HepG2 (cell line): ENCODE results near the gene NEK7. TPM values are rescaled to one million over a fixed set of nuclear protein-coding genes. Genes with fewer than 3 reads are reported as not detected.

Experiments used
- CHD4 ChIP-seq: fragments of 200-600 bp; sonication (generic); IDR thresholded peaks from 2 replicates; pipeline ENCODE4 v1.7.0; 2017; ENCODE audit warnings: mild to moderate bottlenecking, low read length, borderline replicate concordance
- ELK4 ChIP-seq: sonication (generic); formaldehyde crosslinking; IDR thresholded peaks from 2 replicates; pipeline ENCODE4 v1.9.0; 2021; ENCODE audit warnings: missing genetic modification reagents, borderline replicate concordance
- ETV5 ChIP-seq: IDR thresholded peaks from 2 replicates; pipeline ENCODE4 v1.6.1; 2018; ENCODE audit warnings: missing biosample characterization, missing genetic modification reagents, inconsistent platforms, borderline replicate concordance
- FOXO1 ChIP-seq: sonication (generic); formaldehyde crosslinking; IDR thresholded peaks from 2 replicates; pipeline ENCODE4 v1.4.0; 2020; ENCODE audit warnings: missing genetic modification reagents
- GMEB2 ChIP-seq: IDR thresholded peaks from 2 replicates; pipeline ENCODE4 v1.6.1; 2016; ENCODE audit warnings: missing biosample characterization, missing genetic modification reagents, low read depth
- HDAC2 ChIP-seq: sonication (generic); formaldehyde crosslinking; IDR thresholded peaks from 2 replicates; pipeline ENCODE4 v1.4.0; 2020; ENCODE audit warnings: missing genetic modification reagents
- KDM6A ChIP-seq: IDR thresholded peaks from 2 replicates; pipeline ENCODE4 v1.6.1; 2016; ENCODE audit warnings: low read depth
- MYPOP ChIP-seq: sonication (generic); formaldehyde crosslinking; IDR thresholded peaks from 2 replicates; pipeline ENCODE4 v1.8.1; 2023; ENCODE audit warnings: mild to moderate bottlenecking, moderate library complexity, missing genetic modification reagents
- NCOA1 ChIP-seq: sonication (generic); formaldehyde crosslinking; IDR thresholded peaks from 2 replicates; pipeline ENCODE4 v1.9.0; 2021; ENCODE audit warnings: missing genetic modification reagents
- NFATC3 ChIP-seq: sonication (generic); formaldehyde crosslinking; IDR thresholded peaks from 2 replicates; pipeline ENCODE4 v1.5.1; 2020; ENCODE audit warnings: mild to moderate bottlenecking, missing genetic modification reagents
- NFKB2 ChIP-seq: sonication (generic); formaldehyde crosslinking; IDR thresholded peaks from 2 replicates; pipeline ENCODE4 v1.4.0; 2020; ENCODE audit warnings: missing genetic modification reagents, borderline replicate concordance
- PPARG ChIP-seq: conservative IDR thresholded peaks from 2 replicates; pipeline ENCODE4 v1.6.1; 2016; ENCODE audit warnings: missing biosample characterization, missing genetic modification reagents
- SP2 ChIP-seq: sonication (generic); formaldehyde crosslinking; IDR thresholded peaks from 2 replicates; pipeline ENCODE4 v1.5.1; 2020; ENCODE audit warnings: mild to moderate bottlenecking, missing genetic modification reagents
- STAT6 ChIP-seq: sonication (generic); formaldehyde crosslinking; IDR thresholded peaks from 2 replicates; pipeline ENCODE4 v1.4.0; 2020; ENCODE audit warnings: missing genetic modification reagents, mild to moderate bottlenecking, borderline replicate concordance
- TBL1XR1 ChIP-seq: fragments of 150-350 bp; IDR thresholded peaks from 2 replicates; pipeline ENCODE4 v1.6.1; 2014; ENCODE audit warnings: borderline replicate concordance, low read length; ENCODE audit not compliant: partially characterized antibody
- TP53 ChIP-seq: sonication (generic); formaldehyde crosslinking; conservative IDR thresholded peaks from 2 replicates; pipeline ENCODE4 v1.4.0; 2020; ENCODE audit warnings: missing genetic modification reagents
- XRCC5 ChIP-seq: fragments of 200-400 bp; formaldehyde crosslinking; optimal IDR thresholded peaks from 2 replicates; pipeline ENCODE3; 2017; ENCODE audit warnings: mild to moderate bottlenecking, low read length
- ZFP36L1 ChIP-seq: sonication (generic); formaldehyde crosslinking; IDR thresholded peaks from 2 replicates; pipeline ENCODE4 v1.8.0; 2022; ENCODE audit warnings: mild to moderate bottlenecking, missing genetic modification reagents, moderate library complexity
- ZFYVE20 ChIP-seq: sonication (generic); formaldehyde crosslinking; IDR thresholded peaks from 2 replicates; pipeline ENCODE4 v1.8.0; 2023; ENCODE audit warnings: low read depth, mild to moderate bottlenecking, moderate library complexity, missing genetic modification reagents, borderline replicate concordance
- ZNF362 ChIP-seq: sonication (generic); formaldehyde crosslinking; IDR thresholded peaks from 2 replicates; pipeline ENCODE4 v1.4.0; 2020; ENCODE audit warnings: missing genetic modification reagents, mild to moderate bottlenecking, borderline replicate concordance
- ZNF567 ChIP-seq: sonication (generic); formaldehyde crosslinking; IDR thresholded peaks from 2 replicates; pipeline ENCODE4 v1.8.1; 2023; ENCODE audit warnings: mild to moderate bottlenecking, missing genetic modification reagents, borderline replicate concordance
- ZNF737 ChIP-seq: sonication (generic); formaldehyde crosslinking; IDR thresholded peaks from 2 replicates; pipeline ENCODE4 v1.5.0; 2020; ENCODE audit warnings: missing genetic modification reagents, mild to moderate bottlenecking, borderline replicate concordance
- ZNF768 ChIP-seq: sonication (generic); formaldehyde crosslinking; IDR thresholded peaks from 2 replicates; pipeline ENCODE4 v1.4.0; 2020; ENCODE audit warnings: missing genetic modification reagents
- polyA plus RNA-seq, 8 experiments: library from polyadenylated mRNA; depleted of rRNA in 3 of 8; stranded (reverse) in 7 of 8; unstranded in 1 of 8; fragments of >200 nt; fragmentation: Illumina TruSeq in 4 of 8; extraction: Trizol in 4 of 8; gene quantifications; 2 replicates each; pipeline versions ENCODE4 v1.2.1 to v1.2.3, GENCODE V29; 2011 to 2016; ENCODE audit warnings: low read depth in 4 of 8, missing spikeins in 1 of 8, mixed read lengths in 1 of 8; ENCODE audit not compliant: insufficient read depth in 1 of 8
- total RNA-seq, 5 experiments: library from RNA; depleted of rRNA; stranded (reverse); fragments of >200 nt; fragmentation: Illumina TruSeq; extraction: Trizol; gene quantifications; 2 replicates each; pipeline ENCODE4 v1.2.3, GENCODE V29; 2016; ENCODE audit warnings: low read depth in 1 of 5

The NEK7 gene
- total and polyA plus RNA-seq, 2 of the 13 experiments (the other 11 are each of a cell fraction or from before 2014, with no cell fraction given), result 18.1 to 19.2 TPM

GRCh38 chr1:198156745-198157240, at the start of gene NEK7 (continued):
- 0 out of 2 replicates have a peak, but pooled peaks have one; percentile 1 for TF ChIP-seq ZNF362 (CRISPR knock-in tag)
- TF ChIP-seq CHD4, result no peak
- TF ChIP-seq TBL1XR1, result no peak
- peak; percentile 44; the same call in 1 of the 2 replicates for TF ChIP-seq ZNF768 (CRISPR knock-in tag)
- no peak for TF ChIP-seq KDM6A (CRISPR knock-in tag)
- TF ChIP-seq SP2, result no peak
- 0 out of 2 replicates have a peak, but pooled peaks have one; percentile 17 for TF ChIP-seq NCOA1 (CRISPR knock-in tag)
- TF ChIP-seq ZNF737 (CRISPR knock-in tag), result no peak
- no peak for TF ChIP-seq PPARG (CRISPR knock-in tag)
- no peak for TF ChIP-seq GMEB2 (CRISPR knock-in tag)
- peak; percentile 89 for TF ChIP-seq FOXO1 (CRISPR knock-in tag)
- 0 out of 2 replicates have a peak, but pooled peaks have one; percentile 53 for TF ChIP-seq ZNF567 (CRISPR knock-in tag)
- peak; percentile 49; the same call in 1 of the 2 replicates for TF ChIP-seq ETV5 (CRISPR knock-in tag)
- TF ChIP-seq XRCC5, result no peak
- TF ChIP-seq HDAC2 (CRISPR knock-in tag), result 0 out of 2 replicates have a peak, but pooled peaks have one; percentile 35
- no peak for TF ChIP-seq ZFYVE20 (CRISPR knock-in tag)
- TF ChIP-seq STAT6 (CRISPR knock-in tag), result no peak
- no peak for TF ChIP-seq ELK4 (CRISPR knock-in tag)
- peak; percentile 58 for TF ChIP-seq MYPOP
- TF ChIP-seq NFATC3 (CRISPR knock-in tag), result peak; percentile 37; the same call in 1 of the 2 replicates
- TF ChIP-seq ZFP36L1 (CRISPR knock-in tag), result no peak
- 0 out of 2 replicates have a peak, but pooled peaks have one; percentile 7 for TF ChIP-seq NFKB2
- no peak for TF ChIP-seq TP53
